Endothelial cell of umbilical vein (primary cell): ENCODE data around the gene GIPC3. TPM values are rescaled to one million over a fixed set of nuclear protein-coding genes. Genes with fewer than 3 reads are reported as not detected.

ENCODE experiments used
- BruUV-seq: library from RNA; stranded (reverse); fragments of 400-500 nt; replicated peaks from 2 replicates; lab custom pipeline; 2021; lab: Mats Ljungman, UMichigan
- CTCF ChIA-PET: fragments of 300-600, 350-600 bp; sonication (Branson Sonifier 250); formaldehyde crosslinking; loops from one replicate; lab custom pipeline; 2021; ENCODE audit warnings: antibody characterized with exemption, inconsistent platforms; lab: Charles Lee
- POLR2A ChIA-PET: fragments of 300-600, 350-600 bp; sonication (Branson Sonifier 250); formaldehyde crosslinking; loops from one replicate; lab custom pipeline; 2021; ENCODE audit warnings: antibody characterized with exemption, inconsistent platforms; lab: Charles Lee
- DNase-seq: peaks from one replicate; pipeline ENCODE4 v3.0.0-alpha.2; 2011; ENCODE audit warnings: low read depth, low spot score
- FAIRE-seq: peaks from 2 replicates; lab custom pipeline; 2011; peaks lifted over from hg19 to GRCh38; lab: Jason Lieb, UNC
- H2AFZ ChIP-seq: 2 replicates; pipeline ENCODE4 v1.6.0; 2012; ENCODE audit warnings: low read depth, low read length, control low read depth, inconsistent platforms
- H3K27ac ChIP-seq: 2 replicates; pipeline ENCODE4 v1.5.1; 2011; ENCODE audit warnings: low read depth, mild to moderate bottlenecking, control low read depth, low read length, moderate library complexity; ENCODE audit not compliant: insufficient read depth
- H3K27me3 ChIP-seq, 2 experiments: 2 replicates each; pipeline versions ENCODE4 v1.6.0 to v1.6.1; 2011; ENCODE audit warnings: low read length in 2 of 2, mixed read lengths in 1 of 2; ENCODE audit not compliant: control insufficient read depth in 2 of 2, insufficient read depth in 2 of 2
- H3K36me3 ChIP-seq, 2 experiments: 2 replicates in 1 of 2; 3 replicates in 1 of 2; pipeline ENCODE4 v1.5.1; 2011; ENCODE audit warnings: low read length in 2 of 2, mild to moderate bottlenecking in 1 of 2, moderate library complexity in 1 of 2; ENCODE audit not compliant: control insufficient read depth in 2 of 2, insufficient read depth in 2 of 2; ENCODE audit errors: extremely low read depth in 1 of 2
- H3K4me1 ChIP-seq: 3 replicates; pipeline ENCODE4 v1.5.1; 2011; ENCODE audit warnings: mild to moderate bottlenecking, low read length; ENCODE audit not compliant: control insufficient read depth, insufficient read depth; ENCODE audit errors: extremely low read depth
- H3K4me2 ChIP-seq: 2 replicates; pipeline ENCODE4 v1.6.1; 2011; ENCODE audit warnings: low read length, control low read depth, mixed read lengths; ENCODE audit not compliant: insufficient read depth
- H3K4me3 ChIP-seq, 3 experiments: fragments of 200-600 bp in 1 of 3; sonication (generic), shearing (Covaris generic) in 1 of 3; replicated peaks in 1 of 3; 2 replicates each; pipeline ENCODE4 v1.5.1; 2011 to 2016; ENCODE audit warnings: control low read depth in 3 of 3, low read length in 3 of 3, mild to moderate bottlenecking in 2 of 3, inconsistent platforms in 1 of 3, low read depth in 1 of 3, moderate library complexity in 1 of 3; ENCODE audit not compliant: insufficient read depth in 1 of 3
- H3K79me2 ChIP-seq: 2 replicates; pipeline ENCODE4 v1.6.0; 2012; ENCODE audit warnings: low read length, inconsistent platforms; ENCODE audit not compliant: control insufficient read depth, insufficient read depth
- H3K9ac ChIP-seq: replicated peaks from 2 replicates; pipeline ENCODE3; 2011; ENCODE audit warnings: low read length, control low read depth; ENCODE audit not compliant: insufficient read depth; ENCODE audit errors: extremely low read depth
- H3K9me1 ChIP-seq: replicated peaks from 3 replicates; pipeline ENCODE4 v1.6.0; 2011; ENCODE audit warnings: mild to moderate bottlenecking, low read length; ENCODE audit not compliant: control insufficient read depth, insufficient read depth; ENCODE audit errors: extremely low read depth
- H3K9me3 ChIP-seq: replicated peaks from 2 replicates; pipeline ENCODE4 v1.5.1; 2012; ENCODE audit warnings: low read length, inconsistent platforms; ENCODE audit not compliant: control insufficient read depth, insufficient read depth
- H4K20me1 ChIP-seq: replicated peaks from 2 replicates; pipeline ENCODE3; 2011; ENCODE audit warnings: mild to moderate bottlenecking, low read length; ENCODE audit not compliant: control insufficient read depth, insufficient read depth; ENCODE audit errors: extremely low read depth
- EZH2 ChIP-seq: IDR thresholded peaks from 2 replicates; pipeline ENCODE4 v1.6.1; 2012; ENCODE audit warnings: borderline replicate concordance, low read depth, mild to moderate bottlenecking, moderate library complexity, low read length, inconsistent platforms; ENCODE audit not compliant: severe bottlenecking
- FOS ChIP-seq: IDR thresholded peaks from 2 replicates; pipeline ENCODE4 v1.6.1; 2011; ENCODE audit warnings: mild to moderate bottlenecking, low read length, moderate library complexity, borderline replicate concordance; ENCODE audit not compliant: insufficient read depth
- GATA2 ChIP-seq: IDR thresholded peaks from 2 replicates; pipeline ENCODE4 v1.7.0; 2011; ENCODE audit warnings: low read depth, mild to moderate bottlenecking, moderate library complexity, mixed read lengths, low read length; ENCODE audit not compliant: insufficient read length, insufficient read depth
- JUN ChIP-seq: IDR thresholded peaks from 2 replicates; pipeline ENCODE4 v1.6.1; 2011; ENCODE audit warnings: borderline replicate concordance, low read depth; ENCODE audit not compliant: insufficient read length, insufficient read depth
- MYC ChIP-seq: IDR thresholded peaks from one replicate; pipeline ENCODE4 v1.6.1; 2011; ENCODE audit warnings: mild to moderate bottlenecking, low read depth, low read length
- POLR2A ChIP-seq: IDR thresholded peaks from 2 replicates; pipeline ENCODE4 v1.6.1; 2012; ENCODE audit warnings: low read depth, mild to moderate bottlenecking, control low read depth, low read length
- POLR2AphosphoS5 ChIP-seq: IDR thresholded peaks from 2 replicates; pipeline ENCODE4 v1.6.1; 2012; ENCODE audit warnings: low read depth, mild to moderate bottlenecking, control low read depth, low read length, moderate library complexity; ENCODE audit not compliant: insufficient read depth
- dilution Hi-C: fragments of 300-500 bp; cut with MboI; formaldehyde crosslinking; loops from one replicate; pipeline ENCODE4 v1.15.0; 2019; ENCODE audit warnings: low sequenced_read_pairs; ENCODE audit not compliant: extremely low pct_ligation_motif_present
- intact Hi-C: fragments of 100-400 bp; cut with micrococcal nuclease; formaldehyde crosslinking; loops from one replicate; pipeline ENCODE4 v1.10.0; 2022
- polyA plus RNA-seq, 4 experiments: library from polyadenylated mRNA; depleted of rRNA in 3 of 4; stranded (reverse) in 3 of 4; unstranded in 1 of 4; fragments of >200 nt; gene quantifications; 2 replicates each; pipeline versions ENCODE4 v1.2.1 to v1.2.3, GENCODE V29; 2011 to 2012; ENCODE audit warnings: missing spikeins in 1 of 4
- total RNA-seq: library from RNA; stranded (reverse); gene quantifications from 2 replicates; pipeline ENCODE4 v1.2.3, GENCODE V29; 2021
- TF ChIP-seq, protein P1 (sequence below): IDR thresholded peaks from 2 replicates; pipeline ENCODE4 v1.6.1; 2011; ENCODE audit not compliant: insufficient read depth, insufficient read length
- TF ChIP-seq, protein P2 (sequence below), 2 donors: IDR thresholded peaks; 1 replicate in 1 of 2; 2 replicates in 1 of 2; pipeline ENCODE4 v1.5.1; 2011; ENCODE audit warnings: low read length in 2 of 2, mild to moderate bottlenecking in 2 of 2, moderate library complexity in 2 of 2, control low read depth in 1 of 2, inconsistent platforms in 1 of 2, low read depth in 1 of 2; ENCODE audit not compliant: insufficient read depth in 1 of 2; ENCODE audit errors: extremely low read depth in 1 of 2

Gene GIPC3
- total and polyA plus RNA-seq, 2 donors (not counting 3 experiments of a cell fraction or from before 2014, with no cell fraction given) = 2.2 to 6.6 TPM

DNA sequence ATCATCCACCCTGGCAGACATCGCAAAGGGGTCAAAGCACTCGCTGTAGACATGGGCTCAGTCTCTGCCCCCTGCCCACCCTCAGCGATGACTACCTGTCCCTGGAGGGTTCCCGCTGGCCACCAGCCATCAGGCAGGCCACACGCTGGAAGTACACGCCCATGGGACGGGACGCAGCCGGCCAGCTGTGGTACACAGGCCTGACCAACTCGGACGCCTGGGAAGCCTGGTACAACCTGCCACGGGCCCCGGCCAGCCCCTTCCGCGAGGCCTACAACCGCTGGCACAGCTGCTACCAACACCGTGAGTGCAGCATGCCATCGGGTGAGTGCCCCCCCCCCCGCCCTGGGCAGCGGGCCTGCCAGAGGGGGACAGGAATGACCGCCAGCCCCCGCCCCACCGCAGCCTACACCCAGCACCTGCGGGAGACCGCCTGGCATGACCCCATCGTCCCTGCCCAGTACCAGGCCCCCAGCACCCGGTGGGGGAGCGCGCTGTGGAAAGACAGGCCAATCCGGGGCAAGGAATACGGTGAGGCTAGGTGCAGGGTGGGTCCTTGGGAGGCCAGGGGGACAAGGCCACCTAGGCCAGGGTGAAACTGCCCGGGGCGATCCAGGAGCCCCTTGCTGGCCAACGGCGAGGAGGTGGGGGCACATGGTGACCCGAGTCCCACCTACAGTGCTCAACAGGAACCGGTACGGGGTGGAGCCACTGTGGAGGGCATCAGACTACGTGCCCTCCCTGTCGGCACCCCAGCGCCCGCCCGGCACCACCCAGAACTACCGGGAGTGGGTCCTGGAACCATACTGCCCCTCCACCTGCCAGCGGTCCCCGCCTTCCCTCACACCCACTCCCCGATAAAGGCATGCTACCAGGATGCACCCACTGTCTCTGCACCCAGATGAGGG lies 41.9 kb upstream of the GIPC3 start:
- no peaks in the 10 kb centered on the region for H3K4me1 ChIP-seq
- no peak overlapping the region for H3K4me3 ChIP-seq
- no peaks in the 10 kb centered on the region for H3K9me3 ChIP-seq
- H4K20me1 ChIP-seq = no peaks in the 10 kb centered on the region
- no peaks in the 10 kb centered on the region for H3K27me3 ChIP-seq
- no peak for TF ChIP-seq POLR2A
- TF ChIP-seq, protein P1, sequence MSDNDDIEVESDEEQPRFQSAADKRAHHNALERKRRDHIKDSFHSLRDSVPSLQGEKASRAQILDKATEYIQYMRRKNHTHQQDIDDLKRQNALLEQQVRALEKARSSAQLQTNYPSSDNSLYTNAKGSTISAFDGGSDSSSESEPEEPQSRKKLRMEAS = no peak
- TF ChIP-seq, protein P2, sequence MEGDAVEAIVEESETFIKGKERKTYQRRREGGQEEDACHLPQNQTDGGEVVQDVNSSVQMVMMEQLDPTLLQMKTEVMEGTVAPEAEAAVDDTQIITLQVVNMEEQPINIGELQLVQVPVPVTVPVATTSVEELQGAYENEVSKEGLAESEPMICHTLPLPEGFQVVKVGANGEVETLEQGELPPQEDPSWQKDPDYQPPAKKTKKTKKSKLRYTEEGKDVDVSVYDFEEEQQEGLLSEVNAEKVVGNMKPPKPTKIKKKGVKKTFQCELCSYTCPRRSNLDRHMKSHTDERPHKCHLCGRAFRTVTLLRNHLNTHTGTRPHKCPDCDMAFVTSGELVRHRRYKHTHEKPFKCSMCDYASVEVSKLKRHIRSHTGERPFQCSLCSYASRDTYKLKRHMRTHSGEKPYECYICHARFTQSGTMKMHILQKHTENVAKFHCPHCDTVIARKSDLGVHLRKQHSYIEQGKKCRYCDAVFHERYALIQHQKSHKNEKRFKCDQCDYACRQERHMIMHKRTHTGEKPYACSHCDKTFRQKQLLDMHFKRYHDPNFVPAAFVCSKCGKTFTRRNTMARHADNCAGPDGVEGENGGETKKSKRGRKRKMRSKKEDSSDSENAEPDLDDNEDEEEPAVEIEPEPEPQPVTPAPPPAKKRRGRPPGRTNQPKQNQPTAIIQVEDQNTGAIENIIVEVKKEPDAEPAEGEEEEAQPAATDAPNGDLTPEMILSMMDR (IDR thresholded peaks at IDR 0.05; ENCODE audit: extremely low read depth in 1 of 2, insufficient read depth in 1 of 2, low read depth in 1 of 2, low read length in 2 of 2) = no peak
- TF ChIP-seq JUN = no peak
- no peak for TF ChIP-seq EZH2
- no peak for TF ChIP-seq FOS
- no peak for TF ChIP-seq MYC
- TF ChIP-seq GATA2 = no peak
- no peak for TF ChIP-seq POLR2AphosphoS5
- dilution Hi-C loops (no loop called here), intact Hi-C loops (no loop called here)
- CTCF ChIA-PET = interaction anchor here (1.4 to 2.8 kb wide), 4 partner anchors 13 to 168 kb away, joined by 4 to 34 read pairs (median 25); partner anchors contain the start of genes MFSD12 and TJP3
- no peaks in the 10 kb centered on the region for H3K9me1 ChIP-seq
- FAIRE-seq = no peak
- POLR2A ChIA-PET = no interaction called here
- H3K79me2 ChIP-seq = no peaks in the 10 kb centered on the region
- H3K27ac ChIP-seq = no peak overlapping the region
- no peak for DNase-seq
- no peak overlapping the region for H3K4me2 ChIP-seq
- no peak overlapping the region for H2AFZ ChIP-seq
- H3K36me3 ChIP-seq = peaks cover 0 to 10% of the 10 kb centered on the region in 2 experiments
- H3K9ac ChIP-seq = no peak overlapping the region
- BruUV-seq = no TSS peak
